ENCODE results near the gene CXCR5.

Gene CXCR5

GRCh38 chr11:118902336-118903203 lies 18.9 kb downstream of the CXCR5 start:
- no peak for DNase-seq (ENCODE audit: insufficient read length, low spot score)
- TF ChIP-seq CTCF (IDR thresholded peaks at IDR 0.05; ENCODE audit: insufficient read depth, missing control alignments), result no peak
- FAIRE-seq, result no peak

- no peak for TF ChIP-seq CTCF (IDR thresholded peaks at IDR 0.05; ENCODE audit: insufficient read depth, missing control alignments)
- DNase-seq (ENCODE audit: insufficient read length, low spot score) (no peak), FAIRE-seq (no peak)
Measured at GRCh38 chr11:118903204-118904015, 19.7 kb downstream of the CXCR5 start.

- peak; percentile 95 for TF ChIP-seq CTCF (IDR thresholded peaks at IDR 0.05; ENCODE audit: insufficient read depth, missing control alignments)
- DNase-seq (ENCODE audit: insufficient read length, low spot score), result peak; percentile 72
- FAIRE-seq, result no peak
Measured at GRCh38 chr11:118907051-118908042, 23.7 kb downstream of the CXCR5 start.

GRCh38 chr11:118908264-118908663 lies 24.6 kb downstream of the CXCR5 start:
- no peak for TF ChIP-seq CTCF (IDR thresholded peaks at IDR 0.05; ENCODE audit: insufficient read depth, missing control alignments)
- no peak for DNase-seq (ENCODE audit: insufficient read length, low spot score)
- FAIRE-seq, result no peak

GRCh38 chr11:118908901-118909618 lies 25.4 kb downstream of the CXCR5 start:
- FAIRE-seq (no peak), DNase-seq (ENCODE audit: insufficient read length, low spot score) (peak; percentile 63)
- TF ChIP-seq CTCF (IDR thresholded peaks at IDR 0.05; ENCODE audit: insufficient read depth, missing control alignments), result no peak

- no peak for TF ChIP-seq CTCF (IDR thresholded peaks at IDR 0.05; ENCODE audit: insufficient read depth, missing control alignments)
- DNase-seq (ENCODE audit: insufficient read length, low spot score) (no peak), FAIRE-seq (no peak)
Measured at GRCh38 chr11:118909619-118910308, 26.1 kb downstream of the CXCR5 start.

Data from D721Med (cell line).